MCF 10A (cell line): Measurements from ENCODE around the gene UNC13C. TPM values are rescaled to one million over a fixed set of nuclear protein-coding genes. Genes with fewer than 3 reads are reported as not detected.

Source experiments
- BruUV-seq: library from RNA; stranded (reverse); fragments of 400-500 nt; replicated peaks from 2 replicates; lab custom pipeline; 2021; lab: Mats Ljungman, UMichigan
- CTCF ChIA-PET: fragments of 300-600 bp; sonication (Branson Sonifier 250); formaldehyde crosslinking; extraction: SDS; loops from one replicate; lab custom pipeline; 2021; ENCODE audit warnings: antibody characterized with exemption, inconsistent platforms; lab: Yijun Ruan, JAX
- POLR2A ChIA-PET: fragments of 300-600, 350-650 bp; sonication (Branson Sonifier 250); formaldehyde crosslinking; extraction: SDS; loops from one replicate; lab custom pipeline; 2020; ENCODE audit warnings: antibody characterized with exemption, inconsistent platforms; lab: Yijun Ruan, JAX
- DNase-seq: peaks from one replicate; pipeline ENCODE4 v3.0.0-alpha.2; 2018; ENCODE audit not compliant: unreplicated experiment
- H3K27ac Mint-ChIP-seq: one replicate; pipeline ENCODE4 v1.8.0; 2022; ENCODE audit warnings: mild to moderate bottlenecking, low read depth, mixed read lengths; ENCODE audit not compliant: unreplicated experiment
- H3K27me3 Mint-ChIP-seq: one replicate; pipeline ENCODE4 v1.8.0; 2022; ENCODE audit warnings: mixed read lengths; ENCODE audit not compliant: insufficient read depth, unreplicated experiment
- H3K36me3 Mint-ChIP-seq: one replicate; pipeline ENCODE4 v1.8.0; 2022; ENCODE audit warnings: mild to moderate bottlenecking, moderate library complexity, mixed read lengths; ENCODE audit not compliant: insufficient read depth, unreplicated experiment
- H3K4me1 Mint-ChIP-seq: one replicate; pipeline ENCODE4 v1.8.0; 2022; ENCODE audit warnings: mixed read lengths; ENCODE audit not compliant: insufficient read depth, unreplicated experiment
- H3K4me3 Mint-ChIP-seq: one replicate; pipeline ENCODE4 v1.8.0; 2022; ENCODE audit warnings: mild to moderate bottlenecking, moderate library complexity, mixed read lengths; ENCODE audit not compliant: unreplicated experiment
- H3K9me3 Mint-ChIP-seq: one replicate; pipeline ENCODE4 v1.8.0; 2022; ENCODE audit warnings: mixed read lengths; ENCODE audit not compliant: unreplicated experiment
- CTCF ChIP-seq: fragments of 200-600 bp; IDR thresholded peaks from one replicate; pipeline ENCODE4 v1.8.0; 2022; ENCODE audit warnings: antibody characterized with exemption, mild to moderate bottlenecking; ENCODE audit not compliant: unreplicated experiment
- intact Hi-C: fragments of 100-400 bp; cut with micrococcal nuclease; formaldehyde crosslinking; loops from 2 replicates; pipeline ENCODE4 v1.14.1; 2022
- total RNA-seq: library from RNA; stranded (reverse); gene quantifications from 2 replicates; pipeline ENCODE4 v1.2.3, GENCODE V29; 2022

Gene UNC13C
- total RNA-seq, 1 experiment from 2014 or later, result not detected

- no peak overlapping the region for H3K4me3 Mint-ChIP-seq
- ChIA-PET CTCF (interaction anchor here (0.6 to 0.7 kb wide), 3 partner anchors 9 to 500 kb away, joined by 3 to 6 read pairs (median 4); no protein-coding TSS in a partner anchor), POLR2A (no interaction called here)
- no peak for DNase-seq
- no peak overlapping the region for H3K27ac Mint-ChIP-seq
- peaks cover 8% of the 10 kb centered on the region for H3K9me3 Mint-ChIP-seq
- H3K27me3 Mint-ChIP-seq, result peaks cover 58% of the 10 kb centered on the region
- H3K36me3 Mint-ChIP-seq, result no peaks in the 10 kb centered on the region
- no TSS peak for BruUV-seq
- intact Hi-C loops, result no loop called here
- TF ChIP-seq CTCF, result no peak
- no peaks in the 10 kb centered on the region for H3K4me1 Mint-ChIP-seq
Measured at GRCh38 chr15:54576298-54576935, 598.2 kb downstream of the UNC13C start.

GRCh38 chr15:54577476-54578250 is 599.4 kb downstream of the UNC13C start:
- H3K4me3 Mint-ChIP-seq, result no peak overlapping the region
- H3K27ac Mint-ChIP-seq, result no peak overlapping the region
- no peaks in the 10 kb centered on the region for H3K4me1 Mint-ChIP-seq
- H3K9me3 Mint-ChIP-seq, result peaks cover 15% of the 10 kb centered on the region
- intact Hi-C loops, result no loop called here
- H3K27me3 Mint-ChIP-seq, result peaks cover 66% of the 10 kb centered on the region
- no TSS peak for BruUV-seq
- no peak for DNase-seq
- CTCF ChIA-PET, result interaction anchor here (0.5 to 0.6 kb wide), 2 partner anchors 157 to 531 kb away, joined by 3 to 5 read pairs; no protein-coding TSS in a partner anchor
- H3K36me3 Mint-ChIP-seq, result no peaks in the 10 kb centered on the region
- POLR2A ChIA-PET, result no interaction called here
- TF ChIP-seq CTCF, result no peak

- H3K9me3 Mint-ChIP-seq, result peaks cover 15% of the 10 kb centered on the region
- intact Hi-C loops, result no loop called here
- TF ChIP-seq CTCF, result no peak
- no peaks in the 10 kb centered on the region for H3K36me3 Mint-ChIP-seq
- BruUV-seq, result no TSS peak
- no peak for DNase-seq
- CTCF ChIA-PET, result no interaction called here
- no peak overlapping the region for H3K4me3 Mint-ChIP-seq
- peaks cover 55% of the 10 kb centered on the region for H3K27me3 Mint-ChIP-seq
- no peak overlapping the region for H3K27ac Mint-ChIP-seq
- POLR2A ChIA-PET, result no interaction called here
- H3K4me1 Mint-ChIP-seq, result no peaks in the 10 kb centered on the region
Measured at GRCh38 chr15:54579855-54580254, 601.6 kb downstream of the UNC13C start.

GRCh38 chr15:54580643-54581042 is 602.4 kb downstream of the UNC13C start:
- POLR2A ChIA-PET, result no interaction called here
- Mint-ChIP-seq H3K4me1 (no peaks in the 10 kb centered on the region), H3K36me3 (no peaks in the 10 kb centered on the region), H3K27ac (no peak overlapping the region), H3K9me3 (peaks cover 15% of the 10 kb centered on the region), H3K4me3 (no peak overlapping the region), H3K27me3 (peaks cover 55% of the 10 kb centered on the region)
- no peak for TF ChIP-seq CTCF
- CTCF ChIA-PET, result no interaction called here
- intact Hi-C loops, result no loop called here
- BruUV-seq, result no TSS peak
- DNase-seq, result no peak
